PC-3 (cell line): Measurements from ENCODE around the gene TMEM271. TPM values are rescaled to one million over a fixed set of nuclear protein-coding genes. Genes with fewer than 3 reads are reported as not detected.

Experiments used
- ATAC-seq: fragments of 200-7000 bp; cut with Tn5 transposase; 2 replicates; pipeline ENCODE4 v1.9.1; 2020; ENCODE audit warnings: mild to moderate bottlenecking, moderate library complexity
- BruUV-seq: library from RNA; stranded (reverse); fragments of 400-500 nt; replicated peaks from 2 replicates; lab custom pipeline; 2021; lab: Mats Ljungman, UMichigan
- CTCF ChIA-PET: fragments of 300-600 bp; sonication (Branson Sonifier 250); formaldehyde crosslinking; loops from one replicate; lab custom pipeline; 2022; ENCODE audit warnings: antibody characterized with exemption; lab: Charles Lee
- POLR2A ChIA-PET: fragments of 300-600 bp; sonication (Branson Sonifier 250); formaldehyde crosslinking; loops from one replicate; lab custom pipeline; 2022; ENCODE audit warnings: antibody characterized with exemption; ENCODE audit not compliant: unreplicated experiment; lab: Charles Lee
- DNase-seq: peaks from one replicate; pipeline ENCODE4 v3.0.0-alpha.2; 2015
- H2AFZ ChIP-seq: fragments of 300-600 bp; sonication (generic); 2 replicates; pipeline ENCODE4 v1.6.0; 2016; ENCODE audit warnings: antibody characterized with exemption, low read length
- H3F3A ChIP-seq: fragments of 300-600 bp; sonication (generic); one replicate; pipeline ENCODE4 v1.6.0; 2017; ENCODE audit warnings: antibody characterized with exemption, low read length, control low read depth, mild to moderate bottlenecking; ENCODE audit not compliant: unreplicated experiment
- H3K27ac ChIP-seq: fragments of 300-600 bp; sonication (generic); 2 replicates; pipeline ENCODE4 v1.5.1; 2016; ENCODE audit warnings: mild to moderate bottlenecking, low read length
- H3K27me3 ChIP-seq: fragments of 300-600 bp; sonication (generic); 2 replicates; pipeline ENCODE4 v1.6.1; 2016; ENCODE audit warnings: low read length, mixed read lengths
- H3K36me3 ChIP-seq: fragments of 300-600 bp; sonication (generic); 2 replicates; pipeline ENCODE4 v1.6.1; 2016; ENCODE audit warnings: low read depth, mixed run types, low read length, mixed read lengths
- H3K4me1 ChIP-seq: fragments of 300-600 bp; sonication (generic); 2 replicates; pipeline ENCODE4 v1.5.1; 2016; ENCODE audit warnings: low read length; ENCODE audit not compliant: insufficient read depth
- H3K4me2 ChIP-seq: fragments of 300-600 bp; sonication (generic); 2 replicates; pipeline ENCODE4 v1.6.0; 2016; ENCODE audit warnings: low read length
- H3K4me3 ChIP-seq: fragments of 300-600 bp; sonication (generic); 2 replicates; pipeline ENCODE4 v1.5.1; 2016; ENCODE audit warnings: mild to moderate bottlenecking, low read length, mixed read lengths
- H3K79me2 ChIP-seq: fragments of 300-600 bp; sonication (generic); 2 replicates; pipeline ENCODE4 v1.6.1; 2017; ENCODE audit warnings: low read length, mixed read lengths
- H3K9ac ChIP-seq: fragments of 300-600 bp; sonication (generic); 2 replicates; pipeline ENCODE4 v1.6.0; 2016; ENCODE audit warnings: mild to moderate bottlenecking, low read length
- H3K9me2 ChIP-seq: fragments of 300-600 bp; sonication (generic); replicated peaks from 2 replicates; pipeline ENCODE4 v1.6.1; 2016; ENCODE audit warnings: mixed run types, low read length, mixed read lengths
- H3K9me3 ChIP-seq: fragments of 300-600 bp; sonication (generic); 2 replicates; pipeline ENCODE4 v1.6.1; 2016; ENCODE audit warnings: low read length, mixed read lengths
- H4K20me1 ChIP-seq: fragments of 300-600 bp; sonication (generic); 2 replicates; pipeline ENCODE4 v1.6.1; 2016; ENCODE audit warnings: low read length, mixed read lengths
- CTCF ChIP-seq: fragments of 300-600 bp; sonication (generic); conservative IDR thresholded peaks from 2 replicates; pipeline ENCODE4 v1.5.1; 2017; ENCODE audit warnings: antibody characterized with exemption, low read depth, mild to moderate bottlenecking, low read length
- EZH2 ChIP-seq: fragments of 300-600 bp; sonication (generic); IDR thresholded peaks from one replicate; pipeline ENCODE4 v1.6.1; 2017; ENCODE audit warnings: antibody characterized with exemption, mild to moderate bottlenecking, low read length; ENCODE audit not compliant: unreplicated experiment
- EZH2phosphoT487 ChIP-seq: fragments of 300-600 bp; sonication (generic); IDR thresholded peaks from 2 replicates; pipeline ENCODE4 v1.6.1; 2018; ENCODE audit warnings: mild to moderate bottlenecking, antibody characterized with exemption, low read length, borderline replicate concordance
- intact Hi-C: fragments of 100-400 bp; cut with micrococcal nuclease; formaldehyde crosslinking; loops from 2 replicates; pipeline ENCODE4 v1.9.0; 2023
- total RNA-seq: library from RNA; depleted of rRNA; stranded (reverse); fragments of >200 nt; gene quantifications from 2 replicates; pipeline ENCODE4 v1.2.3, GENCODE V29; 2014

The TMEM271 gene
- total RNA-seq, 1 experiment from 2014 or later: not detected

GRCh38 chr4:545612-546011 lies 30.5 kb downstream of the TMEM271 start:
- DNase-seq (no peak), ATAC-seq (no peak)
- intact Hi-C loops: no loop called here
- Histone ChIP-seq H3K36me3 (no peaks in the 10 kb centered on the region), H3K4me2 (no peak overlapping the region), H3K79me2 (no peaks in the 10 kb centered on the region), H3K27me3 (peaks cover 11% of the 10 kb centered on the region), H3K27ac (no peak overlapping the region), H4K20me1 (no peaks in the 10 kb centered on the region), H3K4me3 (no peak overlapping the region), H3F3A (no peaks in the 10 kb centered on the region), H3K9ac (no peak overlapping the region), H3K9me2 (no peaks in the 10 kb centered on the region), H3K9me3 (no peaks in the 10 kb centered on the region), H2AFZ (no peak overlapping the region), H3K4me1 (no peaks in the 10 kb centered on the region)
- TF ChIP-seq CTCF (no peak), EZH2phosphoT487 (no peak), EZH2 (no peak)
- POLR2A ChIA-PET: no interaction called here
- CTCF ChIA-PET: no interaction called here
- no TSS peak for BruUV-seq

- intact Hi-C loops: no loop called here
- H3K9ac ChIP-seq: no peak overlapping the region
Observed at GRCh38 chr4:544386-545105, 31.5 kb downstream of the TMEM271 start.

More at GRCh38 chr4:544386-545105, 31.5 kb downstream of the TMEM271 start:
- ChIA-PET CTCF (no interaction called here), POLR2A (no interaction called here)
- no peak for ATAC-seq
- Histone ChIP-seq H3K27ac (no peak overlapping the region), H3K4me1 (no peaks in the 10 kb centered on the region), H3K27me3 (peaks cover 11% of the 10 kb centered on the region), H3K9me2 (no peaks in the 10 kb centered on the region), H3F3A (no peaks in the 10 kb centered on the region), H3K4me3 (no peak overlapping the region), H4K20me1 (no peaks in the 10 kb centered on the region), H3K36me3 (no peaks in the 10 kb centered on the region), H3K9me3 (no peaks in the 10 kb centered on the region), H3K4me2 (no peak overlapping the region), H2AFZ (no peak overlapping the region), H3K79me2 (no peaks in the 10 kb centered on the region)
- TF ChIP-seq EZH2 (no peak), EZH2phosphoT487 (no peak), CTCF (no peak)
- DNase-seq: no peak
- BruUV-seq: no TSS peak
